Endothelial cell of umbilical vein (primary cell): Measurements from ENCODE around the gene GRIA4. TPM values are rescaled to one million over a fixed set of nuclear protein-coding genes. Genes with fewer than 3 reads are reported as not detected.

Experiments used
- BruUV-seq: library from RNA; stranded (reverse); fragments of 400-500 nt; replicated peaks from 2 replicates; lab custom pipeline; 2021; lab: Mats Ljungman, UMichigan
- CTCF ChIA-PET: fragments of 300-600, 350-600 bp; sonication (Branson Sonifier 250); formaldehyde crosslinking; loops from one replicate; lab custom pipeline; 2021; ENCODE audit warnings: antibody characterized with exemption, inconsistent platforms; lab: Charles Lee
- POLR2A ChIA-PET: fragments of 300-600, 350-600 bp; sonication (Branson Sonifier 250); formaldehyde crosslinking; loops from one replicate; lab custom pipeline; 2021; ENCODE audit warnings: antibody characterized with exemption, inconsistent platforms; lab: Charles Lee
- DNase-seq: peaks from one replicate; pipeline ENCODE4 v3.0.0-alpha.2; 2011; ENCODE audit warnings: low read depth, low spot score
- FAIRE-seq: peaks from 2 replicates; lab custom pipeline; 2011; peaks lifted over from hg19 to GRCh38; lab: Jason Lieb, UNC
- H2AFZ ChIP-seq: 2 replicates; pipeline ENCODE4 v1.6.0; 2012; ENCODE audit warnings: low read depth, low read length, control low read depth, inconsistent platforms
- H3K27ac ChIP-seq: 2 replicates; pipeline ENCODE4 v1.5.1; 2011; ENCODE audit warnings: low read depth, mild to moderate bottlenecking, control low read depth, low read length, moderate library complexity; ENCODE audit not compliant: insufficient read depth
- H3K27me3 ChIP-seq, 2 experiments: 2 replicates each; pipeline versions ENCODE4 v1.6.0 to v1.6.1; 2011; ENCODE audit warnings: low read length in 2 of 2, mixed read lengths in 1 of 2; ENCODE audit not compliant: control insufficient read depth in 2 of 2, insufficient read depth in 2 of 2
- H3K36me3 ChIP-seq, 2 experiments: 2 replicates in 1 of 2; 3 replicates in 1 of 2; pipeline ENCODE4 v1.5.1; 2011; ENCODE audit warnings: low read length in 2 of 2, mild to moderate bottlenecking in 1 of 2, moderate library complexity in 1 of 2; ENCODE audit not compliant: control insufficient read depth in 2 of 2, insufficient read depth in 2 of 2; ENCODE audit errors: extremely low read depth in 1 of 2
- H3K4me1 ChIP-seq: 3 replicates; pipeline ENCODE4 v1.5.1; 2011; ENCODE audit warnings: mild to moderate bottlenecking, low read length; ENCODE audit not compliant: control insufficient read depth, insufficient read depth; ENCODE audit errors: extremely low read depth
- H3K4me2 ChIP-seq: 2 replicates; pipeline ENCODE4 v1.6.1; 2011; ENCODE audit warnings: low read length, control low read depth, mixed read lengths; ENCODE audit not compliant: insufficient read depth
- H3K4me3 ChIP-seq, 3 experiments: fragments of 200-600 bp in 1 of 3; sonication (generic), shearing (Covaris generic) in 1 of 3; replicated peaks in 1 of 3; 2 replicates each; pipeline ENCODE4 v1.5.1; 2011 to 2016; ENCODE audit warnings: control low read depth in 3 of 3, low read length in 3 of 3, mild to moderate bottlenecking in 2 of 3, inconsistent platforms in 1 of 3, low read depth in 1 of 3, moderate library complexity in 1 of 3; ENCODE audit not compliant: insufficient read depth in 1 of 3
- H3K79me2 ChIP-seq: 2 replicates; pipeline ENCODE4 v1.6.0; 2012; ENCODE audit warnings: low read length, inconsistent platforms; ENCODE audit not compliant: control insufficient read depth, insufficient read depth
- H3K9ac ChIP-seq: replicated peaks from 2 replicates; pipeline ENCODE3; 2011; ENCODE audit warnings: low read length, control low read depth; ENCODE audit not compliant: insufficient read depth; ENCODE audit errors: extremely low read depth
- H3K9me1 ChIP-seq: replicated peaks from 3 replicates; pipeline ENCODE4 v1.6.0; 2011; ENCODE audit warnings: mild to moderate bottlenecking, low read length; ENCODE audit not compliant: control insufficient read depth, insufficient read depth; ENCODE audit errors: extremely low read depth
- H3K9me3 ChIP-seq: replicated peaks from 2 replicates; pipeline ENCODE4 v1.5.1; 2012; ENCODE audit warnings: low read length, inconsistent platforms; ENCODE audit not compliant: control insufficient read depth, insufficient read depth
- H4K20me1 ChIP-seq: replicated peaks from 2 replicates; pipeline ENCODE3; 2011; ENCODE audit warnings: mild to moderate bottlenecking, low read length; ENCODE audit not compliant: control insufficient read depth, insufficient read depth; ENCODE audit errors: extremely low read depth
- EZH2 ChIP-seq: IDR thresholded peaks from 2 replicates; pipeline ENCODE4 v1.6.1; 2012; ENCODE audit warnings: borderline replicate concordance, low read depth, mild to moderate bottlenecking, moderate library complexity, low read length, inconsistent platforms; ENCODE audit not compliant: severe bottlenecking
- FOS ChIP-seq: IDR thresholded peaks from 2 replicates; pipeline ENCODE4 v1.6.1; 2011; ENCODE audit warnings: mild to moderate bottlenecking, low read length, moderate library complexity, borderline replicate concordance; ENCODE audit not compliant: insufficient read depth
- GATA2 ChIP-seq: IDR thresholded peaks from 2 replicates; pipeline ENCODE4 v1.7.0; 2011; ENCODE audit warnings: low read depth, mild to moderate bottlenecking, moderate library complexity, mixed read lengths, low read length; ENCODE audit not compliant: insufficient read length, insufficient read depth
- JUN ChIP-seq: IDR thresholded peaks from 2 replicates; pipeline ENCODE4 v1.6.1; 2011; ENCODE audit warnings: borderline replicate concordance, low read depth; ENCODE audit not compliant: insufficient read length, insufficient read depth
- MYC ChIP-seq: IDR thresholded peaks from one replicate; pipeline ENCODE4 v1.6.1; 2011; ENCODE audit warnings: mild to moderate bottlenecking, low read depth, low read length
- POLR2A ChIP-seq: IDR thresholded peaks from 2 replicates; pipeline ENCODE4 v1.6.1; 2012; ENCODE audit warnings: low read depth, mild to moderate bottlenecking, control low read depth, low read length
- POLR2AphosphoS5 ChIP-seq: IDR thresholded peaks from 2 replicates; pipeline ENCODE4 v1.6.1; 2012; ENCODE audit warnings: low read depth, mild to moderate bottlenecking, control low read depth, low read length, moderate library complexity; ENCODE audit not compliant: insufficient read depth
- dilution Hi-C: fragments of 300-500 bp; cut with MboI; formaldehyde crosslinking; loops from one replicate; pipeline ENCODE4 v1.15.0; 2019; ENCODE audit warnings: low sequenced_read_pairs; ENCODE audit not compliant: extremely low pct_ligation_motif_present
- intact Hi-C: fragments of 100-400 bp; cut with micrococcal nuclease; formaldehyde crosslinking; loops from one replicate; pipeline ENCODE4 v1.10.0; 2022
- polyA plus RNA-seq, 4 experiments: library from polyadenylated mRNA; depleted of rRNA in 3 of 4; stranded (reverse) in 3 of 4; unstranded in 1 of 4; fragments of >200 nt; gene quantifications; 2 replicates each; pipeline versions ENCODE4 v1.2.1 to v1.2.3, GENCODE V29; 2011 to 2012; ENCODE audit warnings: missing spikeins in 1 of 4
- total RNA-seq: library from RNA; stranded (reverse); gene quantifications from 2 replicates; pipeline ENCODE4 v1.2.3, GENCODE V29; 2021
- TF ChIP-seq, protein P1 (sequence below), 2 donors: IDR thresholded peaks; 1 replicate in 1 of 2; 2 replicates in 1 of 2; pipeline ENCODE4 v1.5.1; 2011; ENCODE audit warnings: low read length in 2 of 2, mild to moderate bottlenecking in 2 of 2, moderate library complexity in 2 of 2, control low read depth in 1 of 2, inconsistent platforms in 1 of 2, low read depth in 1 of 2; ENCODE audit not compliant: insufficient read depth in 1 of 2; ENCODE audit errors: extremely low read depth in 1 of 2
- TF ChIP-seq, protein P2 (sequence below): IDR thresholded peaks from 2 replicates; pipeline ENCODE4 v1.6.1; 2011; ENCODE audit not compliant: insufficient read depth, insufficient read length

Gene GRIA4
- total and polyA plus RNA-seq, 2 donors (not counting 3 experiments of a cell fraction or from before 2014, with no cell fraction given): not detected

DNA sequence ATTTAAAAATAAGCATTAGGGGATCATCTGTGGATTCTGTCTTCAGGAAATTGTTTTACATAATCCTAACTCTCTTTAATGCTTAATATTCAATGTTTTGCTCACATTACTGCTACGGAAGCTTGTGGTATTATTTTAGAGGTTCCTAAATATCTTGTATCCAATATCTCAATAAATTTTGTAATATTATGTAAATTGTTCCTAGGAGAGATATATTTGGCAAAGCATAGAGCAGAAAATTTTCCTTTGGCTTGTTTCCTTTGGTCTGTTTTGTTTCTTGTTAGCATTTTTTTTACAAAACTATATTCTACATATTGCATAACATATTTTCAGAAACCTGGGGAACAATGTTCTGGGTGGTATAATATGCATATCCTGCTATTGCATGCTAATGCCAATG lies 144.8 kb downstream of the GRIA4 start:
- Histone ChIP-seq H3K36me3 (no peaks in the 10 kb centered on the region), H2AFZ (no peak overlapping the region), H3K4me3 (no peak overlapping the region), H3K27me3 (no peaks in the 10 kb centered on the region), H3K4me1 (no peaks in the 10 kb centered on the region), H3K79me2 (no peaks in the 10 kb centered on the region), H3K4me2 (no peak overlapping the region), H3K27ac (no peak overlapping the region), H3K9ac (no peak overlapping the region), H3K9me3 (no peaks in the 10 kb centered on the region), H3K9me1 (no peaks in the 10 kb centered on the region), H4K20me1 (no peaks in the 10 kb centered on the region)
- dilution Hi-C loops (no loop called here), intact Hi-C loops (no loop called here)
- DNase-seq (no peak), FAIRE-seq (no peak)
- TF ChIP-seq JUN (no peak), MYC (no peak), POLR2AphosphoS5 (no peak), POLR2A (no peak), FOS (no peak), EZH2 (no peak), GATA2 (no peak)
- TF ChIP-seq, protein P1, sequence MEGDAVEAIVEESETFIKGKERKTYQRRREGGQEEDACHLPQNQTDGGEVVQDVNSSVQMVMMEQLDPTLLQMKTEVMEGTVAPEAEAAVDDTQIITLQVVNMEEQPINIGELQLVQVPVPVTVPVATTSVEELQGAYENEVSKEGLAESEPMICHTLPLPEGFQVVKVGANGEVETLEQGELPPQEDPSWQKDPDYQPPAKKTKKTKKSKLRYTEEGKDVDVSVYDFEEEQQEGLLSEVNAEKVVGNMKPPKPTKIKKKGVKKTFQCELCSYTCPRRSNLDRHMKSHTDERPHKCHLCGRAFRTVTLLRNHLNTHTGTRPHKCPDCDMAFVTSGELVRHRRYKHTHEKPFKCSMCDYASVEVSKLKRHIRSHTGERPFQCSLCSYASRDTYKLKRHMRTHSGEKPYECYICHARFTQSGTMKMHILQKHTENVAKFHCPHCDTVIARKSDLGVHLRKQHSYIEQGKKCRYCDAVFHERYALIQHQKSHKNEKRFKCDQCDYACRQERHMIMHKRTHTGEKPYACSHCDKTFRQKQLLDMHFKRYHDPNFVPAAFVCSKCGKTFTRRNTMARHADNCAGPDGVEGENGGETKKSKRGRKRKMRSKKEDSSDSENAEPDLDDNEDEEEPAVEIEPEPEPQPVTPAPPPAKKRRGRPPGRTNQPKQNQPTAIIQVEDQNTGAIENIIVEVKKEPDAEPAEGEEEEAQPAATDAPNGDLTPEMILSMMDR (IDR thresholded peaks at IDR 0.05; ENCODE audit: extremely low read depth in 1 of 2, insufficient read depth in 1 of 2, low read depth in 1 of 2, low read length in 2 of 2): no peak
- TF ChIP-seq, protein P2, sequence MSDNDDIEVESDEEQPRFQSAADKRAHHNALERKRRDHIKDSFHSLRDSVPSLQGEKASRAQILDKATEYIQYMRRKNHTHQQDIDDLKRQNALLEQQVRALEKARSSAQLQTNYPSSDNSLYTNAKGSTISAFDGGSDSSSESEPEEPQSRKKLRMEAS: no peak
- ChIA-PET POLR2A (no interaction called here), CTCF (no interaction called here)
- no TSS peak for BruUV-seq
